ENCODE measurements around the gene ALDH4A1.

DNA sequence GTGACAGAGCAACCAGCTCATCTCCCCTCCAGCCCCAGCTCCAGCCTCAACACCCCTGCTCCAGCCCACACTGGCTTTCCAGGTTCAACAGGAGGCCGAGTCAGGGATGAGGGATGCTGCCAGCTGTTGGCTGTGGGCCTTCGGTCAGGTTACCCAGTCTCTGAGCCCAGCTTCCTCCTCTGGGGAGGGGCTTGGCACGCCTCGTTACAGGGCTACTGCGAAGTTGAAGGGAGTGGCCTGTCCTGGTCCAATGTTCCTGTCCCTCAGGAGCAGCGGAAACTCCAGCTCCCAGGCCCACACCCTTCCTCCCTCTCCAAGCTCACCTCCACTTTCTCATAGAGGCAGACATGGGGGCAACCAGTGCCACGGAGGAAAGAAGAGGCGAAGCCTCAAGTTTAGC is 27.8 kb downstream of the ALDH4A1 start:
- TF ChIP-seq, protein P1, sequence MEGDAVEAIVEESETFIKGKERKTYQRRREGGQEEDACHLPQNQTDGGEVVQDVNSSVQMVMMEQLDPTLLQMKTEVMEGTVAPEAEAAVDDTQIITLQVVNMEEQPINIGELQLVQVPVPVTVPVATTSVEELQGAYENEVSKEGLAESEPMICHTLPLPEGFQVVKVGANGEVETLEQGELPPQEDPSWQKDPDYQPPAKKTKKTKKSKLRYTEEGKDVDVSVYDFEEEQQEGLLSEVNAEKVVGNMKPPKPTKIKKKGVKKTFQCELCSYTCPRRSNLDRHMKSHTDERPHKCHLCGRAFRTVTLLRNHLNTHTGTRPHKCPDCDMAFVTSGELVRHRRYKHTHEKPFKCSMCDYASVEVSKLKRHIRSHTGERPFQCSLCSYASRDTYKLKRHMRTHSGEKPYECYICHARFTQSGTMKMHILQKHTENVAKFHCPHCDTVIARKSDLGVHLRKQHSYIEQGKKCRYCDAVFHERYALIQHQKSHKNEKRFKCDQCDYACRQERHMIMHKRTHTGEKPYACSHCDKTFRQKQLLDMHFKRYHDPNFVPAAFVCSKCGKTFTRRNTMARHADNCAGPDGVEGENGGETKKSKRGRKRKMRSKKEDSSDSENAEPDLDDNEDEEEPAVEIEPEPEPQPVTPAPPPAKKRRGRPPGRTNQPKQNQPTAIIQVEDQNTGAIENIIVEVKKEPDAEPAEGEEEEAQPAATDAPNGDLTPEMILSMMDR (IDR thresholded peaks at IDR 0.05): no peak
- TF ChIP-seq POLR2A (IDR thresholded peaks at IDR 0.05): no peak

Measured in adrenal gland (tissue), 5 donors.